ENCODE data around the gene MRPS14. TPM values are rescaled to one million over a fixed set of nuclear protein-coding genes. Genes with fewer than 3 reads are reported as not detected.

The MRPS14 gene
- total and polyA plus RNA-seq, 9 of the 15 experiments (the other 6 are each of a cell fraction or from before 2014, with no cell fraction given), result 38.1 to 231 (median 54.9) TPM

DNA sequence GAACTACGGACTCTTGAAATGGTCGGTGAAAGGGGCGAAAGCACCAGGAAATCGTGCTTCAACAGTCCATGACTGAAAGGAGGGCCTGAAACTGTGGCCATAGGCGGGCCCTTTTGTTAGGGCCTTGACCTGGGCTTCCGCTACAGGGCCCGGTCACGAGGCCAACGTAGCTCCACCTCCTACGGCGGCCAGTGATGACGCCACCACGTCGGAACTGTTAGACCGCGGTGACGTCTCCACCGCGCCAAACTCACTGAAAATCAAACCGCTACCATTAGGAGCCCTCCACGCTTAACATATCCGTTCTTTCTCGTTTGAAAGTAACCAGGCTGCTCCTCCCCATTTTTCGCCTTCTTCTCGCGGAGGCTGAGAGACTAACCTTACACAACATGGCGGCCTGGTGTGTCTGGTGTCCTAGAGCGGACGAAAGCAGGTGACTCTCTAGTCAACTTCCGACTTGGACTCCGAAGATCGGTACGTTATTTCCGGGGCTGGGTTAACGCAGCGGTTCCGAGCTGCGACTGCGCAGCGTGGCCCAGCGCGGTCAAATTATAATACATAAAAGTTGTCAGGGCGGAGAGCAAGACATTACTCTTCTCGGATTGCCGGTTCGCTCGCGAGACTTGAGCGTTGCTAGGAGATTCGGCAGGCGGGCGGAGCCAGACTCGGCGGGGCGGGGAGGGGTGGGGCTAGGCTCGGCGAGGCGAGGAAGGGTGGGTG lies 23.8 kb downstream of the MRPS14 start (continued):
- TF ChIP-seq, protein P1, sequence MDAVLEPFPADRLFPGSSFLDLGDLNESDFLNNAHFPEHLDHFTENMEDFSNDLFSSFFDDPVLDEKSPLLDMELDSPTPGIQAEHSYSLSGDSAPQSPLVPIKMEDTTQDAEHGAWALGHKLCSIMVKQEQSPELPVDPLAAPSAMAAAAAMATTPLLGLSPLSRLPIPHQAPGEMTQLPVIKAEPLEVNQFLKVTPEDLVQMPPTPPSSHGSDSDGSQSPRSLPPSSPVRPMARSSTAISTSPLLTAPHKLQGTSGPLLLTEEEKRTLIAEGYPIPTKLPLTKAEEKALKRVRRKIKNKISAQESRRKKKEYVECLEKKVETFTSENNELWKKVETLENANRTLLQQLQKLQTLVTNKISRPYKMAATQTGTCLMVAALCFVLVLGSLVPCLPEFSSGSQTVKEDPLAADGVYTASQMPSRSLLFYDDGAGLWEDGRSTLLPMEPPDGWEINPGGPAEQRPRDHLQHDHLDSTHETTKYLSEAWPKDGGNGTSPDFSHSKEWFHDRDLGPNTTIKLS (IDR thresholded peaks at IDR 0.05; ENCODE audit: borderline replicate concordance, low read depth), result peak; percentile 96
- TF ChIP-seq ZNF586 (CRISPR knock-in tag; conservative IDR thresholded peaks at IDR 0.05) (no peak), TAF15 (IDR thresholded peaks at IDR 0.05; ENCODE audit: low read depth, low read length) (no peak), HDAC1 (IDR thresholded peaks at IDR 0.05) (0 out of 4 replicates have a peak, but pooled peaks of 1 of the 2 experiments have one; percentile 39), ZNF444 (CRISPR knock-in tag; IDR thresholded peaks at IDR 0.05) (no peak), CHCHD3 (CRISPR knock-in tag; IDR thresholded peaks at IDR 0.05) (peak; percentile 83; the same call in 1 of the 2 replicates), MCM7 (IDR thresholded peaks at IDR 0.05) (no peak), NFRKB (IDR thresholded peaks at IDR 0.05; ENCODE audit: low read depth) (peak; percentile 100), L3MBTL2 (IDR thresholded peaks at IDR 0.05) (peak; percentile 3), BRD9 (IDR thresholded peaks at IDR 0.05; ENCODE audit: low read depth, partially characterized antibody) (peak; percentile 62), FOXJ2 (tag; IDR thresholded peaks at IDR 0.05) (peak; percentile 91), PHF20 (IDR thresholded peaks at IDR 0.05; ENCODE audit: partially characterized antibody) (peak; percentile 99), CHD4 (IDR thresholded peaks at IDR 0.05; ENCODE audit: insufficient read depth, insufficient replicate concordance, low read depth, low read length, poor library complexity, severe bottlenecking) (no peak), ELF2 (CRISPR knock-in tag; IDR thresholded peaks at IDR 0.05) (peak; percentile 89), TSC22D4 (tag; IDR thresholded peaks at IDR 0.05) (no peak), CCAR2 (IDR thresholded peaks at IDR 0.05; ENCODE audit: low read depth, low read length) (no peak)
- TF ChIP-seq, protein P2, sequence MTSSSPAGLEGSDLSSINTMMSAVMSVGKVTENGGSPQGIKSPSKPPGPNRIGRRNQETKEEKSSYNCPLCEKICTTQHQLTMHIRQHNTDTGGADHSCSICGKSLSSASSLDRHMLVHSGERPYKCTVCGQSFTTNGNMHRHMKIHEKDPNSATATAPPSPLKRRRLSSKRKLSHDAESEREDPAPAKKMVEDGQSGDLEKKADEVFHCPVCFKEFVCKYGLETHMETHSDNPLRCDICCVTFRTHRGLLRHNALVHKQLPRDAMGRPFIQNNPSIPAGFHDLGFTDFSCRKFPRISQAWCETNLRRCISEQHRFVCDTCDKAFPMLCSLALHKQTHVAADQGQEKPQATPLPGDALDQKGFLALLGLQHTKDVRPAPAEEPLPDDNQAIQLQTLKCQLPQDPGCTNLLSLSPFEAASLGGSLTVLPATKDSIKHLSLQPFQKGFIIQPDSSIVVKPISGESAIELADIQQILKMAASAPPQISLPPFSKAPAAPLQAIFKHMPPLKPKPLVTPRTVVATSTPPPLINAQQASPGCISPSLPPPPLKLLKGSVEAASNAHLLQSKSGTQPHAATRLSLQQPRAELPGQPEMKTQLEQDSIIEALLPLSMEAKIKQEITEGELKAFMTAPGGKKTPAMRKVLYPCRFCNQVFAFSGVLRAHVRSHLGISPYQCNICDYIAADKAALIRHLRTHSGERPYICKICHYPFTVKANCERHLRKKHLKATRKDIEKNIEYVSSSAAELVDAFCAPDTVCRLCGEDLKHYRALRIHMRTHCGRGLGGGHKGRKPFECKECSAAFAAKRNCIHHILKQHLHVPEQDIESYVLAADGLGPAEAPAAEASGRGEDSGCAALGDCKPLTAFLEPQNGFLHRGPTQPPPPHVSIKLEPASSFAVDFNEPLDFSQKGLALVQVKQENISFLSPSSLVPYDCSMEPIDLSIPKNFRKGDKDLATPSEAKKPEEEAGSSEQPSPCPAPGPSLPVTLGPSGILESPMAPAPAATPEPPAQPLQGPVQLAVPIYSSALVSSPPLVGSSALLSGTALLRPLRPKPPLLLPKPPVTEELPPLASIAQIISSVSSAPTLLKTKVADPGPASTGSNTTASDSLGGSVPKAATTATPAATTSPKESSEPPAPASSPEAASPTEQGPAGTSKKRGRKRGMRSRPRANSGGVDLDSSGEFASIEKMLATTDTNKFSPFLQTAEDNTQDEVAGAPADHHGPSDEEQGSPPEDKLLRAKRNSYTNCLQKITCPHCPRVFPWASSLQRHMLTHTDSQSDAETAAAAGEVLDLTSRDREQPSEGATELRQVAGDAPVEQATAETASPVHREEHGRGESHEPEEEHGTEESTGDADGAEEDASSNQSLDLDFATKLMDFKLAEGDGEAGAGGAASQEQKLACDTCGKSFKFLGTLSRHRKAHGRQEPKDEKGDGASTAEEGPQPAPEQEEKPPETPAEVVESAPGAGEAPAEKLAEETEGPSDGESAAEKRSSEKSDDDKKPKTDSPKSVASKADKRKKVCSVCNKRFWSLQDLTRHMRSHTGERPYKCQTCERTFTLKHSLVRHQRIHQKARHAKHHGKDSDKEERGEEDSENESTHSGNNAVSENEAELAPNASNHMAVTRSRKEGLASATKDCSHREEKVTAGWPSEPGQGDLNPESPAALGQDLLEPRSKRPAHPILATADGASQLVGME (CRISPR knock-in tag; IDR thresholded peaks at IDR 0.05), result no peak; the same call in 1 of the 2 replicates
- TF ChIP-seq, protein P3, sequence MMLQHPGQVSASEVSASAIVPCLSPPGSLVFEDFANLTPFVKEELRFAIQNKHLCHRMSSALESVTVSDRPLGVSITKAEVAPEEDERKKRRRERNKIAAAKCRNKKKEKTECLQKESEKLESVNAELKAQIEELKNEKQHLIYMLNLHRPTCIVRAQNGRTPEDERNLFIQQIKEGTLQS (IDR thresholded peaks at IDR 0.05), result peak; percentile 95
- TF ChIP-seq, protein P3 (CRISPR knock-in tag; conservative IDR thresholded peaks at IDR 0.05), result peak; percentile 95
- TF ChIP-seq, protein P4, sequence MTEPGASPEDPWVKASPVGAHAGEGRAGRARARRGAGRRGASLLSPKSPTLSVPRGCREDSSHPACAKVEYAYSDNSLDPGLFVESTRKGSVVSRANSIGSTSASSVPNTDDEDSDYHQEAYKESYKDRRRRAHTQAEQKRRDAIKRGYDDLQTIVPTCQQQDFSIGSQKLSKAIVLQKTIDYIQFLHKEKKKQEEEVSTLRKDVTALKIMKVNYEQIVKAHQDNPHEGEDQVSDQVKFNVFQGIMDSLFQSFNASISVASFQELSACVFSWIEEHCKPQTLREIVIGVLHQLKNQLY (CRISPR knock-in tag; conservative IDR thresholded peaks at IDR 0.05), result 0 out of 4 replicates have a peak, but pooled peaks of 1 of the 2 experiments have one; percentile 8

Measured in K562 (cell line).